RWPE1 (cell line): ENCODE results near the gene PLIN1.

Experiments used
- CTCF ChIA-PET: fragments of 350-600 bp; sonication (Branson Sonifier 250); formaldehyde crosslinking; extraction: SDS; loops from one replicate; lab custom pipeline; 2021; lab: Yijun Ruan, JAX
- POLR2A ChIA-PET: fragments of 400-600 bp; formaldehyde crosslinking; extraction: SDS; loops from one replicate; lab custom pipeline; 2020; ENCODE audit warnings: antibody characterized with exemption; ENCODE audit not compliant: low non-redundant PET; lab: Yijun Ruan, JAX
- DNase-seq: peaks from one replicate; pipeline ENCODE4 v3.0.0; 2012; ENCODE audit warnings: low spot score
- H3K27ac ChIP-seq: fragments of 450-650 bp; 2 replicates; pipeline ENCODE4 v1.5.1; 2017
- TF ChIP-seq, protein P1 (sequence below): fragments of 450-650 bp; conservative IDR thresholded peaks from 2 replicates; pipeline ENCODE4 v1.5.1; 2017; ENCODE audit warnings: low read depth, mild to moderate bottlenecking

Gene PLIN1

DNA sequence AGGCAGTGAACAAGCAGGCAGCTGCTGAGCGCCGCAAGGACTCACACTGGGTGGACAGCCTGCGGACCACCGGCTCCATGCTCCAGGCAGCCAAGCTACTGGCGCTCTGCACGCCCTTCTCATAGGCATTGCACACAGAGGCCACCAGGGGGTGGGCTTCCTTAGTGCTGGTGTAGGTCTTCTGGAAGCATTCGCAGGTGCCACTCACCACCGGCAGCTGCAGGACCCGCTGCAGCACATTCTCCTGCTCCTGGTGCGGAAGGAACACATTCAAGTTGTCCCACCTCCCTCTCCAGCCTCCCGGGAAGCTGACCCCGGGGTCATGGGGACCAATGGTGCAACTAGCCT lies 6.0 kb downstream of the PLIN1 start:
- ChIA-PET POLR2A (interaction anchor here (0.5 kb wide), 1 partner anchor 175 kb away, joined by 3 read pairs; no protein-coding TSS in a partner anchor), CTCF (interaction anchor here (0.6 kb wide), 2 partner anchors 16 to 177 kb away, joined by 3 to 4 read pairs; no protein-coding TSS in a partner anchor)
- H3K27ac ChIP-seq = no peak overlapping the region
- TF ChIP-seq, protein P1, sequence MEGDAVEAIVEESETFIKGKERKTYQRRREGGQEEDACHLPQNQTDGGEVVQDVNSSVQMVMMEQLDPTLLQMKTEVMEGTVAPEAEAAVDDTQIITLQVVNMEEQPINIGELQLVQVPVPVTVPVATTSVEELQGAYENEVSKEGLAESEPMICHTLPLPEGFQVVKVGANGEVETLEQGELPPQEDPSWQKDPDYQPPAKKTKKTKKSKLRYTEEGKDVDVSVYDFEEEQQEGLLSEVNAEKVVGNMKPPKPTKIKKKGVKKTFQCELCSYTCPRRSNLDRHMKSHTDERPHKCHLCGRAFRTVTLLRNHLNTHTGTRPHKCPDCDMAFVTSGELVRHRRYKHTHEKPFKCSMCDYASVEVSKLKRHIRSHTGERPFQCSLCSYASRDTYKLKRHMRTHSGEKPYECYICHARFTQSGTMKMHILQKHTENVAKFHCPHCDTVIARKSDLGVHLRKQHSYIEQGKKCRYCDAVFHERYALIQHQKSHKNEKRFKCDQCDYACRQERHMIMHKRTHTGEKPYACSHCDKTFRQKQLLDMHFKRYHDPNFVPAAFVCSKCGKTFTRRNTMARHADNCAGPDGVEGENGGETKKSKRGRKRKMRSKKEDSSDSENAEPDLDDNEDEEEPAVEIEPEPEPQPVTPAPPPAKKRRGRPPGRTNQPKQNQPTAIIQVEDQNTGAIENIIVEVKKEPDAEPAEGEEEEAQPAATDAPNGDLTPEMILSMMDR = no peak
- DNase-seq = no peak

- ChIA-PET POLR2A (no interaction called here), CTCF (interaction anchor here (0.6 to 0.7 kb wide), 7 partner anchors 14 to 1136 kb away, joined by 3 to 5 read pairs (median 3); no protein-coding TSS in a partner anchor)
- H3K27ac ChIP-seq = no peak overlapping the region
- DNase-seq = no peak
- TF ChIP-seq, protein P1 = no peak
These were observed 6.7 kb downstream of the PLIN1 start for GRCh38 chr15:89672221-89673164.

DNA sequence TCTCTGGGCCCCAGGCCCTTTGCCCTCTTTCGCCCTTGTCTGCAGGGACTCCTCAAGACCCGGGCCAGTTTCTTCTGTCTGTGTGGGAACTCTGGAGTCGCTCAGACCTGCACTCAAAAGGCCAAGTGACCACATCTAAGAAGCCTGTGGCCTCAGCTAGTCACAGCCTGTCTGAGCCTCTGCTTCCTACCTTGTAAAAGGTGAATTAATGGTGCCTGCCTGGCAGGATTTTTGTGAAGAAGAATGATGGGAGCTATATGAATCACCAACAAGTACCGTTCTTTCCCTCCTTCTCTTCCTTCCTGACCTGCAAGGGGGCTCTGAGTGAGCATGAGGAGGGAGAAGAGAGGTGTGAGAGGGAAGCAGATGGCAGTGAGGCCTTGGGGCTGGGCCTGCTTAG lies 7.5 kb downstream of the PLIN1 start:
- H3K27ac ChIP-seq = no peak overlapping the region
- POLR2A ChIA-PET = no interaction called here
- TF ChIP-seq, protein P1 = no peak
- no peak for DNase-seq
- CTCF ChIA-PET = interaction anchor here (0.6 to 0.7 kb wide), 4 partner anchors 16 to 403 kb away, joined by 3 read pairs; no protein-coding TSS in a partner anchor

DNA sequence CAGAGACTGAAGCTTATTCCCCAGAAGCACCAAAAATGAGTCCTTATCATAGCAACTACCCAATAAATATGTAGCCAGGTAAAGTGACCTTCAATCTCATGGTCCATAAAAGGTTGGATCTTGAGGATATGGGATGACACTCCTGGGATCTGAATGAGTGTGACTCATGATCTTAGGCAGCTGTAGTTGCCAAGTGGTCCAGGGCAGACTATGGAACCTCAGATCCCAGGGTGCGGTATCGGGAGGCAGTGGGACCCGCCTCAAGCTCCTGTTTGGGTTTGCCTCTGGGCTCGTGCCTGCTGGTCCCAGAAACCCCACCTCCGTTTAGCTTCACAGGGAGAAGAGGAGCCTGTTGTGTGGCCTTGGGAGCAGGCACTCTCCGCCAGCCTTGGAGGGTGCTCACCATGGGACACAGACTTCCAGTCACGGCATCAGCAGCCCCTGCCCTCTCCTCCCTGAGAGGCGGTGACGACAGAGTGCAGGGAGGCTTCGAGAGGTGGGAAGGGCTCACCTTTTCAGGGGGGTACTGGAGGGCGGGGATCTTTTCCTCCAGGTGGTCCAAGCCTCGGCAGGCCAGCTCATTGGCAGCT lies 8.1 kb downstream of the PLIN1 start:
- CTCF ChIA-PET = interaction anchor here (0.6 kb wide), 1 partner anchor 403 kb away, joined by 3 read pairs; no protein-coding TSS in a partner anchor
- no peak overlapping the region for H3K27ac ChIP-seq
- TF ChIP-seq, protein P1 = no peak
- no peak for DNase-seq
- POLR2A ChIA-PET = no interaction called here

- no peak for DNase-seq
- H3K27ac ChIP-seq = no peak overlapping the region
- TF ChIP-seq, protein P1 = no peak
- POLR2A ChIA-PET = no interaction called here
- CTCF ChIA-PET = no interaction called here
These were observed 9.2 kb downstream of the PLIN1 start for GRCh38 chr15:89669941-89670340.

GRCh38 chr15:89669309-89669865 lies 9.8 kb downstream of the PLIN1 start:
- ChIA-PET CTCF (no interaction called here), POLR2A (no interaction called here)
- TF ChIP-seq, protein P1 = no peak
- DNase-seq = no peak
- H3K27ac ChIP-seq = no peak overlapping the region
